ENCODE results near the gene UNK. TPM values are rescaled to one million over a fixed set of nuclear protein-coding genes. Genes with fewer than 3 reads are reported as not detected.

UNK gene
- total RNA-seq, 1 experiment from 2014 or later = 49.0 TPM

GRCh38 chr17:75823257-75824041, 38.8 kb downstream of the UNK start:
- no peaks in the 10 kb centered on the region for H3K9me2 ChIP-seq (replicated peaks; ENCODE audit: insufficient read depth, low read length)
- H3K9me3 ChIP-seq (ENCODE audit: low read length) = no peaks in the 10 kb centered on the region
- H3K79me2 ChIP-seq (ENCODE audit: low read length) = no peaks in the 10 kb centered on the region
- H4K20me1 ChIP-seq (ENCODE audit: insufficient read depth, low read depth, low read length) = no peaks in the 10 kb centered on the region
- peaks cover 4% of the 10 kb centered on the region for H3K4me1 ChIP-seq (ENCODE audit: low read length)
- H3K27me3 ChIP-seq (ENCODE audit: low read length) = no peaks in the 10 kb centered on the region
- H2AFZ ChIP-seq (ENCODE audit: low read length) = no peak overlapping the region
- H3K27ac ChIP-seq (ENCODE audit: low read length) = no peak overlapping the region
- no peak for DNase-seq
- H3K36me3 ChIP-seq (ENCODE audit: insufficient read depth, low read length) = peaks cover 8% of the 10 kb centered on the region
- no peak overlapping the region for H3K9ac ChIP-seq (ENCODE audit: low read length)
- H3K4me3 ChIP-seq (ENCODE audit: low read length) = no peak overlapping the region
- no peak overlapping the region for H3K4me2 ChIP-seq (ENCODE audit: low read depth, low read length, poor library complexity, severe bottlenecking)

- Histone ChIP-seq H3K9ac (ENCODE audit: low read length) (no peak overlapping the region), H3K9me2 (replicated peaks; ENCODE audit: insufficient read depth, low read length) (no peaks in the 10 kb centered on the region), H3K36me3 (ENCODE audit: insufficient read depth, low read length) (peaks cover 8% of the 10 kb centered on the region; the same call in 1 of the 2 replicates), H3K27ac (ENCODE audit: low read length) (no peak overlapping the region), H3K4me2 (ENCODE audit: low read depth, low read length, poor library complexity, severe bottlenecking) (no peak overlapping the region), H3K9me3 (ENCODE audit: low read length) (no peaks in the 10 kb centered on the region), H3K27me3 (ENCODE audit: low read length) (no peaks in the 10 kb centered on the region), H4K20me1 (ENCODE audit: insufficient read depth, low read depth, low read length) (no peaks in the 10 kb centered on the region), H3K4me3 (ENCODE audit: low read length) (no peak overlapping the region), H2AFZ (ENCODE audit: low read length) (no peak overlapping the region), H3K79me2 (ENCODE audit: low read length) (no peaks in the 10 kb centered on the region), H3K4me1 (ENCODE audit: low read length) (peaks cover 4% of the 10 kb centered on the region)
- no peak for DNase-seq
Measured at GRCh38 chr17:75824050-75824552, 39.5 kb downstream of the UNK start.

- no peak for DNase-seq
- Histone ChIP-seq H3K36me3 (ENCODE audit: insufficient read depth, low read length) (peaks cover 8% of the 10 kb centered on the region; the same call in 1 of the 2 replicates), H3K27ac (ENCODE audit: low read length) (no peak overlapping the region), H2AFZ (ENCODE audit: low read length) (no peak overlapping the region), H3K9me3 (ENCODE audit: low read length) (no peaks in the 10 kb centered on the region), H3K4me1 (ENCODE audit: low read length) (peaks cover 4% of the 10 kb centered on the region), H4K20me1 (ENCODE audit: insufficient read depth, low read depth, low read length) (no peaks in the 10 kb centered on the region), H3K4me3 (ENCODE audit: low read length) (no peak overlapping the region), H3K27me3 (ENCODE audit: low read length) (no peaks in the 10 kb centered on the region), H3K9ac (ENCODE audit: low read length) (no peak overlapping the region), H3K9me2 (replicated peaks; ENCODE audit: insufficient read depth, low read length) (no peaks in the 10 kb centered on the region), H3K79me2 (ENCODE audit: low read length) (no peaks in the 10 kb centered on the region), H3K4me2 (ENCODE audit: low read depth, low read length, poor library complexity, severe bottlenecking) (no peak overlapping the region)
Measured at GRCh38 chr17:75824666-75825065, 40.1 kb downstream of the UNK start.

- Histone ChIP-seq H2AFZ (ENCODE audit: low read length) (no peak overlapping the region), H3K4me2 (ENCODE audit: low read depth, low read length, poor library complexity, severe bottlenecking) (no peak overlapping the region), H3K27me3 (ENCODE audit: low read length) (no peaks in the 10 kb centered on the region), H3K9me3 (ENCODE audit: low read length) (no peaks in the 10 kb centered on the region), H3K9ac (ENCODE audit: low read length) (no peak overlapping the region), H3K36me3 (ENCODE audit: insufficient read depth, low read length) (peaks cover 9% of the 10 kb centered on the region; the same call in 1 of the 2 replicates), H3K9me2 (replicated peaks; ENCODE audit: insufficient read depth, low read length) (no peaks in the 10 kb centered on the region), H3K27ac (ENCODE audit: low read length) (no peak overlapping the region), H3K79me2 (ENCODE audit: low read length) (no peaks in the 10 kb centered on the region), H3K4me3 (ENCODE audit: low read length) (no peak overlapping the region), H4K20me1 (ENCODE audit: insufficient read depth, low read depth, low read length) (no peaks in the 10 kb centered on the region), H3K4me1 (ENCODE audit: low read length) (peaks cover 4% of the 10 kb centered on the region)
- no peak for DNase-seq
Measured at GRCh38 chr17:75825149-75825552, 40.5 kb downstream of the UNK start.

GRCh38 chr17:75825748-75826370, 41.3 kb downstream of the UNK start:
- Histone ChIP-seq H3K27ac (ENCODE audit: low read length) (no peak overlapping the region), H3K4me1 (ENCODE audit: low read length) (peaks cover 4% of the 10 kb centered on the region), H3K9ac (ENCODE audit: low read length) (no peak overlapping the region), H4K20me1 (ENCODE audit: insufficient read depth, low read depth, low read length) (no peaks in the 10 kb centered on the region), H3K9me2 (replicated peaks; ENCODE audit: insufficient read depth, low read length) (no peaks in the 10 kb centered on the region), H3K4me3 (ENCODE audit: low read length) (no peak overlapping the region), H3K27me3 (ENCODE audit: low read length) (no peaks in the 10 kb centered on the region), H3K79me2 (ENCODE audit: low read length) (no peaks in the 10 kb centered on the region), H3K4me2 (ENCODE audit: low read depth, low read length, poor library complexity, severe bottlenecking) (no peak overlapping the region), H3K9me3 (ENCODE audit: low read length) (no peaks in the 10 kb centered on the region), H2AFZ (ENCODE audit: low read length) (no peak overlapping the region), H3K36me3 (ENCODE audit: insufficient read depth, low read length) (peaks cover 4% of the 10 kb centered on the region; the same call in 1 of the 2 replicates)
- no peak for DNase-seq

GRCh38 chr17:75826561-75827307, 42.1 kb downstream of the UNK start:
- H2AFZ ChIP-seq (ENCODE audit: low read length) = no peak overlapping the region
- H4K20me1 ChIP-seq (ENCODE audit: insufficient read depth, low read depth, low read length) = no peaks in the 10 kb centered on the region
- 0 out of 2 replicates have a peak, but pooled peaks cover 3% of the 10 kb centered on the region for H3K36me3 ChIP-seq (ENCODE audit: insufficient read depth, low read length)
- no peaks in the 10 kb centered on the region for H3K9me2 ChIP-seq (replicated peaks; ENCODE audit: insufficient read depth, low read length)
- H3K4me3 ChIP-seq (ENCODE audit: low read length) = no peak overlapping the region
- H3K27me3 ChIP-seq (ENCODE audit: low read length) = no peaks in the 10 kb centered on the region
- peaks cover 4% of the 10 kb centered on the region for H3K4me1 ChIP-seq (ENCODE audit: low read length)
- H3K27ac ChIP-seq (ENCODE audit: low read length) = no peak overlapping the region
- no peak overlapping the region for H3K4me2 ChIP-seq (ENCODE audit: low read depth, low read length, poor library complexity, severe bottlenecking)
- H3K79me2 ChIP-seq (ENCODE audit: low read length) = no peaks in the 10 kb centered on the region
- no peak for DNase-seq
- no peaks in the 10 kb centered on the region for H3K9me3 ChIP-seq (ENCODE audit: low read length)
- no peak overlapping the region for H3K9ac ChIP-seq (ENCODE audit: low read length)

GRCh38 chr17:75827308-75828075, 42.9 kb downstream of the UNK start:
- Histone ChIP-seq H3K4me1 (ENCODE audit: low read length) (peaks cover 4% of the 10 kb centered on the region), H3K4me3 (ENCODE audit: low read length) (no peak overlapping the region), H3K27me3 (ENCODE audit: low read length) (no peaks in the 10 kb centered on the region), H3K27ac (ENCODE audit: low read length) (no peak overlapping the region), H4K20me1 (ENCODE audit: insufficient read depth, low read depth, low read length) (no peaks in the 10 kb centered on the region), H3K9me2 (replicated peaks; ENCODE audit: insufficient read depth, low read length) (no peaks in the 10 kb centered on the region), H3K79me2 (ENCODE audit: low read length) (no peaks in the 10 kb centered on the region), H3K9ac (ENCODE audit: low read length) (no peak overlapping the region), H3K4me2 (ENCODE audit: low read depth, low read length, poor library complexity, severe bottlenecking) (no peak overlapping the region), H3K9me3 (ENCODE audit: low read length) (no peaks in the 10 kb centered on the region), H2AFZ (ENCODE audit: low read length) (no peak overlapping the region), H3K36me3 (ENCODE audit: insufficient read depth, low read length) (0 out of 2 replicates have a peak, but pooled peaks cover 3% of the 10 kb centered on the region)
- peak; percentile 75 for DNase-seq
